ENCODE measurements around the gene PEAK1.

- no peak for TF ChIP-seq CTCF (IDR thresholded peaks at IDR 0.05)
- no peak for TF ChIP-seq POLR2A (IDR thresholded peaks at IDR 0.05)
- no peak for TF ChIP-seq EP300 (IDR thresholded peaks at IDR 0.05)
These were observed 198.2 kb downstream of the PEAK1 start for GRCh38 chr15:77221708-77222107.
